ENCODE data around the gene MTMR2.

MTMR2 gene

DNA sequence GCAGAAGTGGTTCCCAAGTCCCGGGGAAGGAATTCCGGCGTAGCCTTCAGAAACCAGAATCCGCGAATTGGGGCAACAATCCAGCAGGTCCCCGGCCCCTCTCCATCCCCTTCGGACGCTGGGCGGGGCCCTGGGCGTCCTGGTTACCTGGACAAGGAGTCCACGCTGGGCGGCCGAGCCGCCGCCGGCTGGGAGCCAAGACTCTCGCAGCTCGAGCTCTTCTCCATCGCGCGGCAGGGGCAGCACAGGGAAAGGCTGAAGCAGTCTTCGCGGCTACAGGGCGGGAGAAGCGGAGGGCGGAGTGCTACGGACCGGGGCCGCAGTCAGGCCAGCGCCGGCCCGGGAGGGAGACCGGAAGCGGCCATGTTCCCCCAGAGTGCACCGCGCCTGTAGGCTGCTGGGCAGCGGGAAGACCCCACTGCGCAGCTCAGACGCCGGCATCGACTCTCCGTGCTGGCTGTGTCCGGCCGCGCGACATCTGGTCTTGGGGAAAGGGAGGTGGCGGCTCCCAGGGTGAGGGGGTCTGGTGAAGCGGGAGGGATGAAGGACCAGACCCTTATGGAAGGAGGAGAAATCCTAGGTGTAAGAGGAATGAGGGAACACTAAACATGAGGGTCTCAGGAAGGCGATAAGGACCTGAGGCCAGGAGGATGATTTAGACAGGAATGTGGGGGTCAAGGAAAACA is at the start of gene MTMR2:
Gene MTMR2 (minus strand): TSS at position 380 of the 686 bp plus-strand sequence. CDS start 153 bp downstream, at position 227.
- peak; percentile 48 for DNase-seq (ENCODE audit: low read depth)

GRCh38 chr11:95972060-95972459 is 48.2 kb upstream of the MTMR2 start:
- DNase-seq (ENCODE audit: low read depth), result no peak

DNA sequence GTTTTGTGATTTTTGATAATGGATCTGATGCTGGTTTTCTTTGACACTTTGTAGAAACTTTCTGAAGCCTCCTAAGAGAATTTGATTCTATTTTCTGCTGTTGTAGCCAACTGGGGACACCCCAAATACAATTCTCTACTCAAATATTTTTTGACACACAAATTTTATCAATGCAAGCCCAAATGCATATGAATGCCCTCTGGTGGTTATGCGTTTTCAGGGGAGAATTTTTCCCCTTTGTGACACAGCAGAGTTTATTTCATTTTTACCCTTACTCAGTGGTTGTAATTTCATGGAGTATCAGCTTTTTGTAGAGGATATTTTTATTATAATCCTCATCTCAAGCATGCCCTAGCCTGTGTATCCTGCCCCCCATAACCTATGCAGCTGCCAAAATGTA is 44.7 kb upstream of the MTMR2 start:
- no peak for DNase-seq (ENCODE audit: low read depth)

GRCh38 chr11:95964281-95964680 is 40.4 kb upstream of the MTMR2 start:
- no peak for DNase-seq (ENCODE audit: low read depth)

DNA sequence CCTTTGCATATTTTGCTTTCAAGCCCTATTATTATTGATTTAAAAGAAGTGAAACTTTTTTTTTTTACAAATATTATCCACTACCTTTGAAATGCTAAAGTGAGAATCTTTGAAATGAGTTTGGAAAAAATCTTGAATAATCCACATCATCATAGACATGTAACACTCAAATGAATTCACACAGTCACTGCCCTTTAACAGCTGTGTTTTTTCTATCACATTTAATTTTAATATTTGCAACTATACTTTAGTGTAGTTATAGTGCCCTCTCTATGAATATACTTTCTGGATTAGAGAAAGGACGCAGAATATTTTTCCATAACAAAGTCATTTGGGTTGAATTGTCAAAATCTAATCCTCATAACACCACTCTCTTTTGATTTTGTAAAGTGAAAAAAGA is 37.9 kb upstream of the MTMR2 start:
- no peak for DNase-seq (ENCODE audit: low read depth)

GRCh38 chr11:95950905-95951304 is 27.0 kb upstream of the MTMR2 start:
- no peak for DNase-seq (ENCODE audit: low read depth)

DNA sequence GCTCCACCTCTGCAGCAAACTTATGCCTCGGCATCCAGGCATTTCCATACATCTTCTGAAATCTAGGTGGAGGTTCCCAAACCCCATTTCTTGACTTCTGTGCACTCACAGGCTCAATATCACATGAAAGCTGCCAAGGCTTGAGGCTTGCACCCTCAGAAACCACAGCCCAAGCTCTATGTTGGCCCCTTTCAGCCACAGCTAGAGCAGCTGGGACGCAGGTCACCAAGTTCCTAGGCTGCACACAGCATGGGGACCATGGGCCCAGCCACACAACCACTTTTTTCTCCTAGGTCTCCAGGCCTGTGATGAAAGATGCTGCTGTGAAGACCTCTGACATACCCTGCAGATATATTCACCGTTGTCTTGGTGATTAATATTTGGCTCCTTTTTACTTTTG is 24.7 kb upstream of the MTMR2 start:
- DNase-seq (ENCODE audit: low read depth), result no peak

- DNase-seq (ENCODE audit: low read depth), result no peak
Measured at GRCh38 chr11:95944623-95945022, 20.7 kb upstream of the MTMR2 start.

DNA sequence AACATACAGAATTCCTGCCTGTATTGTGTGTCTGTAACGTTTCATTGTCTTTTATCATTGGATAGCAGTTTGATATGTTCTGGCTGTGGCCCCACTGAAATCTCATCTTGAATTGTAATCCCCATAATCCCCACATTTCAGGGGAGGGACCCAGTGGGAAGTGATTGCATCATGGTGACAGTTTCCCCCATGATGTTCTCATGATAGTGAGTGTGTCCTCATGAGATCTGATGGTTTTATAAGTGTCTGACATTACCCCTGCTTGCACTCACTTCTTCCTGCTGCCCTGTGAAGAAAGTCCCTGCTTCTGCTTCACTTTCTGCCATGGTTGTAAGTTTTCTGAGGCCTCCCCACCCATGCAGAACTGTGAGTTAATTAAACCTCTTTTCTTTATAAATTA is 19.6 kb upstream of the MTMR2 start:
- no peak for DNase-seq (ENCODE audit: low read depth)

DNA sequence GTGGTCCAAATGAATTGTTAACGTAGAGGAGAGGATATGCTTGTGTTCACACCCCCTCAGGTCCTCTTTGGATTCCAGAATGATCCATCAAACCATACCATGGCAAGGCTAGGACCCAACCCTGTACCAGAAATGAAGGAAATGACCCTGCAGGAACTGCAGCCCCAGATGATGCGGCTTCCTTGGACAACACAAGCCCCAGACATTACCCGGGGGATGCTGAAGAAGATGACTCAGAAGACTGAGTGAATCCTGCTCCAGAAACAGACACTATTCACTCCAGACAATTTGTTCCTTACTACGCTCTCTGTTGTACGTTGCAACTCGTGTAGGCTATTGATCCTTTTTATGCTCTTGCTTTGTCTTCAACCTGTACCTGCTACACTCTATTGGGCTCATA is 15.2 kb upstream of the MTMR2 start:
- no peak for DNase-seq (ENCODE audit: low read depth)

DNA sequence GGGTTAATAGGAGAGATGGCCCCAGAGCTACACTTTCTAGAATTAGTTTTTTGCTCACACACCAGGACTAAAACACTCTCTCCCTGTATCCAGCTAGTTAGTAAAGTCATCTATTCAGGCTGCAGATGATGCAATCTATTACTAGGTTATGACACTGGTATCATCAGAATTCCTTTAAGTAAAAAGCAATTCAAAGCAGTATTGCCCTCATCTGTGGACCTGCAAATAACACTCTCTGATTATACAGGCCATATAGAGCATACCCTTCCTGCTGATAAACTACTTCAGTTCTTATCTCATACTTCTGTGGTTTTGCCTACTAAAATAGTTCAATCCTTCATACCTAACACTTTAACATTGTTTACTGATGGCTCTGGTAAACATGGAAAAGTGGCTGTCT is 13.5 kb upstream of the MTMR2 start:
- DNase-seq (ENCODE audit: low read depth), result no peak

DNA sequence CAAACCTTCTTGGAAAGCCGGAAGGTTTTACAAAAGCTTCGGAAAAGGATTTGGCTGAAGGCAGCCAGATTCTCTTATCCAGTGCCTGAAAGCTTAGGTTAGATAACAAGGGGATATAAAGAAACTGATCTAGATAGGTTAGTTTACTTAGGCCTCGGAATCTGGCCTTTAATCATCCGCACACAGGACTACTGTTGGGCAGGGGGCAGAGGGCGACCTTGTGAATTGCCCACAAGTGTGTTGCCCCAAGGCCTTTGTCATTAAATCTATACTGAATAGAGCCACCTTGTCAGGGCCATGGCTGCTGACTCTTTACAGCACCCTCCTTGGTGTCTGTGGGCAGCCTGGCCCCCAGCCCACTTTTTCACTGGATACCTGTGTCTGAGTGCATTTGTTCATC is 9.7 kb upstream of the MTMR2 start:
- DNase-seq (ENCODE audit: low read depth), result no peak

GRCh38 chr11:95931916-95932315 is 8.0 kb upstream of the MTMR2 start:
- DNase-seq (ENCODE audit: low read depth), result no peak

DNA sequence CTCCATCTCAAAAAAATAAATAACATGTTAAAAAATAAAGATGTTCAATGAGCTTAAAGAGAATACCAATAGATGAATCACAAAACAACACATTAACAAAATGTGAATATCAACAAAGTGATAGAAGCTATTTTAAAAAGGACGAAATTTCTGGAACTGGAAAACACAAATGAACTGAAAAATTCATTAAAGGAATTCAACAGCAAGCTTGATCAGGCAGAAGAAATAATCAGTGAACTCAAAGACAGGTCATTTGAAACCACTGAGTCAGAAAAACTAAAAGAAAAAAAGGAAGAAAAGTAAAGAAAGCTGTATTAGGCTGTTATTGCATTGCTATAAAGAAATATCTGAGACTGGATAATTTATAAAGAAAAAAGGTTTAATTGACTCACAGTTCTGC is 7.0 kb upstream of the MTMR2 start:
- no peak for DNase-seq (ENCODE audit: low read depth)

- no peak for DNase-seq (ENCODE audit: low read depth)
Measured at GRCh38 chr11:95926726-95927125, 2.8 kb upstream of the MTMR2 start.

GRCh38 chr11:95925011-95925410 is 1.1 kb upstream of the MTMR2 start:
- no peak for DNase-seq (ENCODE audit: low read depth)

GRCh38 chr11:95924414-95924760 is 480 bp upstream of the MTMR2 start:
- no peak for DNase-seq (ENCODE audit: low read depth)

DNA sequence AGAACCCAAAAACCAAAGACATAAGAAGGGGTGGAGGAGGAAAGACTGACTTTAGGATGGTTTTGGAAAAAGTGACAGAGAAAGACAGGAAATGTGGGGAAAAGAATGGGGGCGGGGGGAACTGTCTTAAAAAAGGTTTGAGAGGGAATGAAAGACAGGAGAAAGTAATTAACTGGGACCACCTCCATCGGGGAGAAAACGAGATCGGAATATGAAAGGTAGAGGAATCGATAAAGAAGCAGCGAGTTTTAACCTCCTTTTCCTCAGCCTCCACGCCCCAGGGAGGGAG is 524 bp downstream of the MTMR2 start:
- DNase-seq (ENCODE audit: low read depth), result no peak

DNA sequence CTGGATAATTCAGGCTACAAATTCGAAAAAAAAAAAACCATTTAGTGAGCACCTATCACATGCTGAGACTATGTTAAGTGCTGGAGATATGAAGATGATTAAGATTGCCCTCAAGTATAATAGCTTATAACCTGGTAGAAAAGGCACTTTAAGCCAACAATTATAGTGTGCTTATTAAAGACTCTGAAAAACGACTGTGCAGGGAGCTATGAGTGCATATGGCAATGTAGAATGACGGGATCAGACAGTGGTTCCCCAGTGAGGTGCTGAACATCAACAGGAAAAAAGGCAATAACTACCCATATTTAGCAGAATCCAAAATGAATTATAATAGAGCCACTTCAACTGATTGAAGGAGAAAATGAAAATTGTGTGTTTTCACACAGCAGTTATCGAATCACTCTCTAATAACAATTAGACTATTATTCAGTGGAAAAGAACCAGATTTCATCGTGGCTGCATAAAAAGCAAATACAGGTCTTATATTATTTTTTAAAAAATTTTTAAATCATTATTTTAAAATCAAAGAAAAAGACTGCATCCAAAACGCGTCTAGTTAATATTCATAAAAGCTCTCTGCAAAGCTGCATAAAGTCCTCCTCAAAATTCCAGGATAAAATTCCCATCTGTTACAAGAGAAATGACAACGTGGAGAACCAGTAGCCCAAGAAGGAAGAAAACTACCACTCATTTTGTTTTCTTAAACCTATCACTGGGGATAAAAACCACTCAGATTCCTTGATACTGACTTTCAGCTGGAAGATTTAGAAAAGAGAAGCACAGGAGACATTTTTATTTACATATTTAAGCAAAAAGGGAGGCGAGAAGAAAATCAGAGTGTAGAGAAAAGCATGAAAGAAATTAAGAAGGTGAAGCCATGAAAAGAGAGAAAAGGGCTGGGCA is 1.1 kb downstream of the MTMR2 start:
- no peak for DNase-seq (ENCODE audit: low read depth)

DNA sequence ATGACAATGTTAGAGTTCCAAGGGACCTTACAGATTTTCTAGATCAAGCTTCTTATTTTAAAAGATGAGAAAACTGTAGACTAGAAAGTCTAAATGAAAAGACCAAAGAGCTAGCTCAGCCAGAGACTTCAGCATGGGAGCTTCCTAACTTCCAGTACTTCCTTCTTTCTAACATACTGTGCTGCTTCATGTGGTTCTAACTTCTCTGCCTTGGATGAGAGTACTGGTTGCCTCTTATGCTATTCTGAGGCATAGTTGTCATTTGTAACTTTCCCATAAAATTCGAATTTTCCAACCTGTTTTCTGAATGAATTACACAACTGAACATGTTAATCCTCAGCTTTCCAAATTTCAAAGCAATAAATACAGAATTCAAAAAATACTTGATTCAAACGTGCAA is 1.8 kb downstream of the MTMR2 start:
- DNase-seq (ENCODE audit: low read depth), result no peak

DNA sequence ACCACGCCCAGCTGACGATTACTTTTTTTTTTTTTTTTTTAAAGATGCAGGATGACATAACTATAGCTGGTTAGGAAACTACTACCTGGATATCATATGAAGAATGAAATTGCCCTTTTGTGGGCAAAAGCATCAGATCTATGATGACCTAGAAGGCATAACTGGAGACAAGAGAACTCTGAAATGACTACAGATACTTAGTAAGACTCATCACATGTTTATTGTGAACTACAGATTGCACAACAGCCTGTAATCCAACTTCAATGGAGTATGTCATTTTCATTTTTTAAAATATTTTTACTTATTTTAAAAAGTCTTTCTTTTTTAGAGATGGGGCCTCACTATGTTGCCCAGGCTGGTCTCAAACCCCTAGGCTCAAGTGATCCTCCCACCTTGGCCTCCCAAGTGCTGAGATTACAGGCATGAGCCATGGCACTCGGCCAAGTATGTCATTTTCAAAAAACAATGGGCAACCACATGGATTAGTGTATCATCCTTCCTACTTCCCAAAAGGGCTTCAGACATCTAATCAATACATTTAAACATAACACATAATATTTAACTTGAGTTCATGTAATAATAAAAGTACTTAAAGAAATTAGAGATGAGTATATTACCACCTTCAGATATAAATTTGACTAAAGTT is 3.3 kb downstream of the MTMR2 start:
- DNase-seq (ENCODE audit: low read depth), result no peak

DNA sequence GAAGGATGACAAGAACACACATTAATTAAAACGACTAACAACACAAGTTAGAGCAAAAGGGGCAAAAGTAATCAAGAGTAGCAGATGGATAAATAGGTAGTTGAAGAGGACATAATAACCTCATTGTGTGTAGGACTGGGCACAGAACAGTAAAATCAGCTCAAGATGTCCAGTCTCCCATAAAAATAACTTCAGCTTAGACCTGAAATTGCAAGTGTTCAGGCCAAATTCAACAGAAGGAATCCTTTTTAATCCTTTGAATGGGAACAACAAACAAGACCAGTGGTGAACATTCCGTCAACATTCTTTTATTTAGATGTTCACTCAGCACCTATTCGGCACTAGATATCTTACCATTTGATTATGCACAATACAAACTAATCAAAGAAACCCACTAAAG is 4.4 kb downstream of the MTMR2 start:
- DNase-seq (ENCODE audit: low read depth), result no peak

- DNase-seq (ENCODE audit: low read depth), result no peak
Measured at GRCh38 chr11:95918720-95919119, 5.2 kb downstream of the MTMR2 start.
